ENCODE results near the gene TSFM.
"Not testable (repeated sequence)": the region's sequence is repeated elsewhere in the genome, so short reads cannot be mapped to it uniquely, and the experiment has no call there.

Gene TSFM

DNA sequence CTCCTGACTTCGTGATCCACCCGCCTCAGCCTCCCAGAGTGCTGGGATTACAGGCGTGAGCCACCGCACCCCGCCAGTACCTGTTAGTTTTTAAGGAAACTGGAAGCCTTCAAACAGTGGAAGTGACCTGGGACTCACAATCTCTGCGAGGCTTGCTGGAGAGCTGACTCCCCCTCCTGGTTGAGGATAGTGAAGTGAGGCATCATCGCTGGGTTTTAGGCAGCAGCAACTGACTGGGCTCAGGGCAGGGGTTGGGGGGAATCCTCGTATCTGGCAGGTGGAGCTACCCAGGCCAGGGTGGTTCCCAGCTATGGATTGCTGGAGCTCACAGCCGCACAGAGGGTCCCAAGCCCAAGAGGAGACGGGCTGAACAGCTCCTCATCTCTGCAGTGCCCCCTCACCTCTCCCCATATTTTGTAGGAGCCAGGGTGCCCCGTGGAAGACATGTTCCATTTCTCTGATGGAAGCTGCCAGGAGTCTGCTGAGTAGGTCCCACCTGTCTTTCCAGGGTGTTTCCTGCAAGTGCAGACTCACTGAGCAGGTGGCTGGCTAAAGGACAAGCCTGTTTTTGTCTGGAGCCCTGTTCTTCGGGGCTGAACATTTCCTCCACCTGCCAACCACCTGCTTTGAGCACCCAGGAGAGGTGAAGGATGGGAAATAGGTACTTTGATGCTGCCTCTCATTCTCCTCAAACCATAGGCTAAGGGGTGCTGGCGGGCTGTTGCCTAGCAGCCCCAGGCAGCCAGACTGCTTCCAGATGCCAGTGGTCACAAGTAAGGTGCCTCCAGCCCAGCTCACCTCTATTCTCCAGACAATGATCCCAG is 32.8 kb downstream of the TSFM start:
- DNase-seq (ENCODE audit: low read depth), result peak; percentile 13

DNA sequence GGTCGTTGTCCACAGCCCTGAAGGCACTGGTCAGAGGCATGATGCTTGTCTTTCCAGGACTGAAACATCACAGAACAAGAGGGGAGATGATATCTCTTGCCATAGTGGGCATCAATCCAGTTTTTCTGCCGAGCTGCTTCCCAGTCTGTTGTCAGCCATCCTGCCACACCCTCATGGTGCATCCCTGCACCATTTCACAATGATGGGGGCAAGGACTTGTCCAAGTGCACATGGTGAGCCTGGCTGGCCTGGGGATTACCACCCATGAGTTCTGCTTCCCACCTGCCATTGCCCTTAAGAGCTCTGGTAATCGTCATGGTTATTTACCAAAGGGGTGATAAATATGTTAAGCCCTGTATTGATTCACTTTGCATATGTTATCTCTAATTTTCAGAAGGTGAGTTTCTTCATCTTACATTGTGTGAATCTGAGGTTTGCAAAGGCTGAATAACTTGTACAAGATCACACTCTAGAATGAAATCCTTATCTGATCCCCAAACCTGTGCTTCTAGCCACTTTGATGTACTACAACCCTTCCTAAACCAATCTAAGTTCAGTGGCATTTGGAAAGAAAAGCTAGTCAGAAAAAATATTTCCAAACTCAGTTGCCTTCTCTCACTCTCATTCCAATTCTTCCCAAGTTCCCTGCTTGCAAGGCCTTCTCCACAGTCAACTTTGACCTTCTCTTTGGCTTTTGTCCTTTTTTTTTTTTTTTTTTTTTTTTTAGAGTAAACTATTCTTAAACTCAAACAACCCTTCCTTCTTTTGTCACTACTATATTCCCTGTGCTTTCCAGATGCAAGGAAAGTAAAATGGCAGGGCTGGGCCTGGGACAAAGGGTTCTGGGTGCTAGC is 33.6 kb downstream of the TSFM start:
- DNase-seq (ENCODE audit: low read depth), result no peak

DNA sequence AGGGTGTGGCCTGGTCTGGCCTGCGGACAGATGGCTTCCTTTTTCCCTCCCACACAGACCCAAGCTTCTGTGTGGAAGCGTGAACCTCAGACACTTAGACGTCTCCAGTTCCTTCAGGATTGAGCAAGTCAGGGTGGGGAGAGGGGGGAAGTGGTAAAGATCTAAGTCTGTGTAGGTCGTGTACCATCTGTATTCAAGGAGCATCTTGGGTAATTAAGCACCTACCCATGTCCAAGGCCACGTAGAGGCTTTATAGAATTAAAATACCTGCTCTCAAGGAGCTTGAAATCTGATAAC is 34.2 kb downstream of the TSFM start:
- no peak for DNase-seq (ENCODE audit: low read depth)

DNA sequence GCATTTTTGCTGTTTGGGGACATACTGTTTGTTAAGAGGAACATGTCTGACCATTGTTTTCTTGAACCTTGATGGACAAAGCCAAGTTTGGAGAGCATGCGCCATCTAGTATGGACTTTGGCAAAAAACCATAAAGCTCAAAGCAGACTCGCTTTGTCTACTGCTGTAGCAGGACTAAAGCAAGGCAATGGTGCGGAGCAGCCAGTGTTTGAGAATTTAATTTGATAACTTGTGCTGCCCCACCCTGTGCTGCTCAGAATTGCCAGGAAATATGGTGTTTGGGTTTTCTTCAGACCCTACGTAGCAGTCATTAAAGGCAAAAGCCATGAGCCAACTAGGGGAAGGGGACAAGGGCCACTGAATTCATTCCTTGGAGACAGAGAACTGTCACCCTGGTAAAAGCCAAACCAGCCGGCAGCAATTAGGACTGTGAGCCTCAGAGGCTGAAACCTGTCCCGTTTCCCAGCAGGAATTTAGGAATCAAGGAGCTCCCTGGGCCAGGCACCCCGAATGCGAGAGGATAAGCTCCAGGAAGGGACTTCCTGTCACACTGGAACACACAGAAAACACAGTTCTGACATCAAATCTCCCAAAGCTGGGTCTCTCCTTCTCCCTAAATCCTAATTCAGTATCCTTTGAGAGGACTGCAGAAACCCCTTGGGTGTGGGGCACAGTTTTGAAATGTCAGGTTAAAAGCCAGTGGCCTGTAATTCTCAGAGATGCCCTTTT is 34.8 kb downstream of the TSFM start:
- no peak for DNase-seq (ENCODE audit: low read depth)

DNA sequence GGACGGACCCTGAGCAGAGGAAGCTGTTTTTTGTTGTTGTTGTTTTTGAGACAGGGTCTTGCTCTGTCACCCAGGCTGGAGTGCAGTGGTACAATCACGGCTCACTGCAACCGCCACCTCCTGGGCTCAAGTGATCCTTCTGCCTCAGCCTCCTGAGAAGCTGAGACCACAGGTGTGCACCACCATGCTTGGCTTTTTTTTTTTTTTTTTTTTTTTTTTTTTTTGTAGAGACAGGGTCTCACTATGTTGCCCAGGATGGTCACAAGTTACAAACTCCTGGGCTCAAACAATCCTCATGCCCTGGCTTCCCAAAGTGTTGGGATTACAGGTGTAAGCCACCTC is 35.4 kb downstream of the TSFM start:
- DNase-seq (ENCODE audit: low read depth), result not testable (repeated sequence)

DNA sequence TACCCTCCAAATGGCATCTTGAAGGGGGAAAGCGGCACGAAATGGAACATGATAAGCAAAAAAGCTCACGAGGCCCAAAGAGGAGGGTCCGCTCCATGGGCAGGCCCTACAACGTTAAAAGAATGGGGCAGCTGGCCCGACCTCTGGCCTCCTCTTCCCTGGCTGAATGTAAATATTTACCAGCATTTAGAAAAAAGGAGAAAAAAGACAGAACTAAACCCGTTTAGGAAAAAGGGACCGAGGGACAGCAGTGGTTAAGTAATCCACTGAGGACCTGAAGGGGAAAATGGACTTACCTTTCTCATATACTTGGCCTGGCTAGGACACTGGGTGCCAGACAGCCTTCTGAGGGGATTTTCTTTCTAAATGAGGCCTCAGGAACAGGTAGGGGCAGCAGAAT is 37.5 kb downstream of the TSFM start:
- DNase-seq (ENCODE audit: low read depth), result not testable (repeated sequence)

DNA sequence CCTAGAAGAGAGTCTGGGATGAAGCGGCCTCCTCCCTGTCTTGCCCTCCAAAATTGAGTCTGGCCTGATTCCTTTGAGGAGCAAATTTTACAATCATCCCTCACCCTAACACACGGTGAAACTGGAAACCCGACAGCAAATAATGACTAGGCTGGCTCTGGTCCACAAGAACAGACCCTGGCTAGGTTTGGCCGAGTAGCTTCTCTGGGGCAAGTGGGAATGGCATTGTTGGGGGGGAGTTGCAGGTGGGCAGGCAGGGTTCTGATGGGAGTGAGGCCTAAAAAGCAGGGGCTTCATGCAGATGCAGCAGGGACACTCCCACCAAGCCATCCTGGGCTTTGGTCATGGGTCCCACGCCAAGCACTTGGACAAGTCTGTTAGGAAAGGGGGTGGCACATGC is 38.4 kb downstream of the TSFM start:
- DNase-seq (ENCODE audit: low read depth), result not testable (repeated sequence)

DNA sequence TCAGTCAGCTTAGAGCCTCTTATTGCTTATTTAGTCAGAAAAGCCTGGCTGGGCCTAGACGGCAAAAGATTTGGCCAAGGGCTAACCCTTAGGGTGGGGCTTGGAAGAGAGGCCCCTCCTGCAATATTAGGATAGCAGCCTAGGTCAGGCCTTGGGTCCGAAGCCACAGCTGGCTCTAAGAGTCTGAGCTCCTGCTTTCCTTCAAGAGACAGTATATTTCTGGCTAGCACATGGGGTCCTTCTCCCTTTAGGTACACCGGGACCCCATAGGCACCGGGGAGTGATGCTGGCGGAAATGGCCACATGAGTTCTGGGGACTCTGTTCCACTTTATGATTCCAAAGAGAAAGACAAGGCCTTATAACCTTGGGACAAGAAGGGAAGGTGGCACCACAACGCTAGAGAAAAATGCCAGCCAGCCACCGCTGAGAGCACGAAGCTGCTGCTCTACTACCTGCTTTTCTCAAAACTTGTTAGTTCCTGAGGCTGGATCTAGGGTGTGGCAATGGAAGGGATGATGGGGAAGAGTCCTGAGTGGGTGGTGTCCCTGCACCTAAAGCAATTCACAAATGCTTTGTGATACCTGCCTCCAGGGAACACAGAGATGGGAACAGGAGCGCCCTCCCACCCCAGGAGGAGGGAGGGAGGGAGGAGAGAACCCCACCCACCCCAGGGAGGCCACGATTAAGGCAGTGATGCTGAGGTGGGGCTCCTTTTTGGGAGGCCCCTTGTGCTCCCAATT is 39.1 kb downstream of the TSFM start:
- DNase-seq (ENCODE audit: low read depth), result no peak

DNA sequence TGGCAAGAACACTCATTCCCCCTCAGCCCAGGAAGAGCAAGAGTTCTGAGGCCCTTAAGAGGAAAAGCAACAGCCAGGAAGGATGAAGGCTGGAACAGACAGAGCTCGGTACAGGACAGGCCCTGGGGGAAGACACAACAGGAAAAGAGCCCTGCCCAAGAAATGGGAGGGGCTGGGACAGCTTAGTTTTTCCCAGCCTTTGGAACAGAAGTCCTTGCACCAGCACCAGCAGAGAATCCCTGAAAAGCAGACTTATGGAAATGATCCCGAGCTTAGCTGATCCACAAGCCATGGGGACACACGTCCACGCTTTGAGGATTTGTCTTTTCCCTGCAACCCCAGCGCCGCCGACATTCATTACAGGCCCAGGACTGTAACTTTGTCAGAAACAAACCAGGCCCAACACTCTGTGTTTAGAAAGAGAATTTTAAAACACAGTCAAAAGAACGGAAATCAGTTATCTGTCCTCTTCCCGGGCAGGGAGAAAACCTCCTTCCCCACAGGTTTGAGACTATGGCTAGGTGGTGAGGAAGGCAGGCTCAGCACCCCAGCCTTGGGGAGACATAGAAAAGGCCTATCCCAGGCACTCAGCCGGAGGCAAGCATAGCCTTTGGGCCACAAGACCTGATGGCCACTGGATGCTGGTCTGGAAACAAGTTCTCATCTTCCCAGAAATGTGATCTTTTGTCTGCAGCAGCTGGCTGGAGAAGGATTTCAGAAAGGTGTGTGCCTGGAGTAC is 40.0 kb downstream of the TSFM start:
- DNase-seq (ENCODE audit: low read depth), result no peak

DNA sequence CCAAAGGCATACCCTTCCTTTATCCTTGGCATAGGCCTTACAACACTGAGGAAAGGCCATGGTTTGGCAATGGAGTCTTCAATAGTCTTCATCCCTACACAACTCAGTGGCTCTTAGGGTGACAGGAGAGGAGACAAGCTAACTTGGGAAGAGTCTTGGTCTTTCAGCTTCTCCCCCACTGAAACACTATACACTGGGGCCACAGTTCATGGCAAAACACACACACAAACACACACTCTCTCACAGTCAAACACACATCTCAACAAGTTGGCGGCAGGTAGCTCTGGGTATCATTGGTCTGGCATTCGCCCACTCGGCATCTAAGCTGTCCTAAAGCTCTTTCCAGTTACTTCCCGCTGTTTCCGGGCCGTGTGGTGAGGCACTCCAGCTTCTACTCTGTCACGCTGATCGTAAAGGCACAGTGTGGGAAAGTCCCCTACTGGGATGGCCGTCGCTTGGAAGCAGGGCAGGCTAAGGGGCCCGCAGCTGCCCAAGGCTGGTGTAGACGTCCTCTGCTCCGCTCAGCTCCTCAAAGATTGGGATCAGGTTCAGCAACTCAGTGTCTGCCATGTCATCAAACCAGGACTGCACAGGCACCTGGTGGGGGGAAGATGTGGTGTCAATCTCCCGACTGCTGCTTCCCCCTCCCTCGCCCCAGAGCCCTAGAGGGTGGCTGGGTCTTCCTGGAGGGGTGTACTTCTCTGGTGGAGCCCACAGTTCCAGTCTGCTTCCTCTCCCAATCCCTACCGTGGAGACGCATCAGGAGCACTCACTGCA is 40.7 kb downstream of the TSFM start:
- no peak for DNase-seq (ENCODE audit: low read depth)

DNA sequence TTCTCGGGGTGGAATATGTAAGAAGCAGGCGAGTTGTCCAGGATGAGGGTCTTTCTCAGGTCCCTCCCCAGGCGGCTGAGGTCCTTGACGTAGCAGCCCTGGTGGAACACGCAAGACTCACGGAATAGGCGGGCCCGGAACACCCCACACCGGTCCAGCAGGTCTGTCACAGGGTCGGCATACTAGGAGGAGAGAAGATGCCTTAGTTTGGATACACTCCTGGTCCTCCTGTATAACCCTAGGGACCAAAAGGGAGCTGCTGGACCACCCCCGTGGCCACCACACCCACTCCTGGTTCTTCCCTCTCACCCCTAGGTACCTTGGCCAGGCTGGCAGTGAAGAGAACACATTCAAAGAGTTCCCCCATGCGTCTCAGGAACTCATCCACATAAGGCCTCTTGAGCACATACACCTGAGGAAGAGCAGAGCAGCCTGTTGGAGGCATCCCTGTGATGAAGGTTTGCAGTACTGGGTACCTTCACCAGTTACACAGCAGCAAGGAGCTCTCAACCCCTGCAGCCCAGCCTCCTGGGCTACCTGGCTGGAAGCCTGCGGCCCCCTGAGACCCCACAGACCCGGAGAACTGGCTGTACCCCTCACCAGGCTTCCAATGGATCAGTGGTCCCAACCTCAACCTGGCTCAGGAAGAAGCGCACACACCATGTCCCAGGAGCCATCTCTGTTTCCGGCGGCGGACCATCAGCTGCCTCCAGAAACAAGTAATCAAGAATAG is 41.5 kb downstream of the TSFM start:
- DNase-seq (ENCODE audit: low read depth), result no peak

DNA sequence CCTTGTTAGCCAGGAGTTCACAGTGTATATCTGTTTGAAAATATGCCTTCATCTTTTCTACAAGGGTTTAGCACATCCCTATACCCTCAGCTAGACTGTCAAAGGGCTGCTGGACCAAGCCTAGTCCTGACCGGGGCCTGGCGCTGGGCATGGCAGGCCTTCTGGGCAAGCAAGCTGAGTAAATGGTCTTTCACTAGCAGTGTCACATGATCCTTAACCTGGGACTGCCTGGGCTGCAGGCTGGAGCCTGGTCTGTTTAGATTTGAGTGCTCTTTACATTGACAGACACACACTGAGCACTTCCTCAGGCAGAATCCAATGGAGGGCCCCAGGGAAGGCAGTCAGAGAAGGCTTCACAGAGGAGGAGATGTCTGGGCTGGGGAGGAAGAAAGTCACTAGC is 42.9 kb downstream of the TSFM start:
- no peak for DNase-seq (ENCODE audit: low read depth)

DNA sequence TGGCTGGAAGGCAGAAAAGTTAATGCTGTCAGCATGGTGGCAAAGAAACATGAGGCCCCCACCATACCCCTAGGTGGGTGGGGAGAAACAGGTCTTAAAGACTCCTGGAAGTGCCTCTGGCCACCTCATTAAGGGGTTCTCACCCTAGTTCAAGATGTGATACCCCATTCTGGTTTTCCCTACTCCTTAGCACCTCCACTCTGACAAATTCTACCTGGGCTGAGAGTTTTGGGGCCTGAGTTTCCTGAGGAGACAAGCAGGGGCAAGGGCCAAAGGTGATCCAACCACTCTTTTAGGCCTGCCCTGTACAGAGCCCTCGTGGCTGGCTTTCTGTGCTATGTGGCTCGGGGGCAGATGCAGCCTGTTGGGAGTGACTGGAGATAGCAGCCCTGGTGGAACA is 43.8 kb downstream of the TSFM start:
- no peak for DNase-seq (ENCODE audit: low read depth)

DNA sequence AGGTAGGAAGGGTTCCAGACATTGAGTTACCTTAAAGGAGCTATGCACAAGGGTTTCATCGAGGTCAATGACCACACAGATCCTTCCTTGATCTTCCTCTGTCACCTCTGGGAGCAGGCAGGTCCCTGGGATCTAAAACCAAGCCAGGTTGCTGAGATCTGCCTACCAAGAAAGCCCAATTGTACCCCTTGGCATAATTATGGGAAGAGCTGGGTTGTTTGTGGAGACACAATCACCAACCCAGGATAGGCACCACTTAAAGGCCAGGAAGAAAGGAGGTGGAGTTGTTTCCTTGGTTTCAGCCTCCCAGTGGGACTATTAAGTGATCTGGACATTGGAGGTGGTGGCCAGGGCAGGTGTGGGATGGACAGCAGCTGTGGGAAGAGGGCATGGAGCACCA is 44.4 kb downstream of the TSFM start:
- no peak for DNase-seq (ENCODE audit: low read depth)

DNA sequence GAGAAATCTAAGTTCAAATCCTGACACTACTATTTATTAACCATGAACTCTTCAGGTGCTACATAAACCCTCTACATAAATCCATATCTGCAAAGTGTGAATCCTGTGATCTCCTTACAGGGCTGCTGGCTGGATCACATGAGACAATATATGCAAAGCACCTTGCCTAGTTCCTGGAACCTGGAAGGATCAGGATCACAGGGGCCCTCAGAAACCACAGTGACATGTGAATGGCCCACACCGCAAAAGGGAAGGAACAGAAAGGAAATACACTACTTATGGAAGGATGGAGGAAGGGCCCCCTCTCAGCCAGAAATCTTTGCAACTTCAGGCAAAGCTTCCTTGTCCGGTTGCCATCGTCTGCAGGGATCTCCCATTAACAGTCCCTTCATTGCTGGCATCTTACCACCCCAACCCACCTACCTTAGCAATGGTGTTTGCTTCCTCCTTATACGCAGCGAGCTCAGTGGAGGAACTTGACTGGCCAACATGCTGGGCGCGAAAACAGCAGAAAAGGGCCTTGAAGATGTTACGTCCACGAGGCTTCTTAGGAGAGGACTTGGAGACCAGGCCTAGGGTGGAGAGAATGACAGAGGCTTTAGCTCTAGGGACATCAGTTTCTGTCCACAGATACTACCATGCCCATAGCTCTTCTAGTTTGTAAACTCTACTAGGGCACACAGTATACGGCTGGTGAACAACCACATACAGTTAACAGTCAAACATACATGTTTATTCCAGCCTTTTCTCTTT is 46.6 kb downstream of the TSFM start:
- DNase-seq (ENCODE audit: low read depth), result no peak

DNA sequence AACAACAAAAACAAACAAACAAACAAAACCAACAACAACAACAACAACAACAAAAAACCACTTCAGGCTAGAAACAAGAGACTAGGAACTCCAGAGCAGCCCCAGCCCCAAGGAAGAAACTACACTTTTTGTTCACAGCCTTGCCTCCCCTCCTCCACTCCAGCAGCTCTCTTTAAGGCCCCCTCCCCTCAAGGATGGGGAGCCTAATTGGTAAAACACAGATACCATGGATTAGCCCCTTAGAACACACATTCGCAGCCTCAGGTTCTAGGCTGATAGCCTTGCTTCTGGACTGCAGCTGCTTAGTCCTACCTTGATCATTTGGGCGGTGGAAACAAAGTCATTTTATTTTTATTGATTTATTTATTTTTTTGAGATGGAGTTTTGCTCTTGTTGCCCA is 47.8 kb downstream of the TSFM start:
- DNase-seq (ENCODE audit: low read depth), result no peak

DNA sequence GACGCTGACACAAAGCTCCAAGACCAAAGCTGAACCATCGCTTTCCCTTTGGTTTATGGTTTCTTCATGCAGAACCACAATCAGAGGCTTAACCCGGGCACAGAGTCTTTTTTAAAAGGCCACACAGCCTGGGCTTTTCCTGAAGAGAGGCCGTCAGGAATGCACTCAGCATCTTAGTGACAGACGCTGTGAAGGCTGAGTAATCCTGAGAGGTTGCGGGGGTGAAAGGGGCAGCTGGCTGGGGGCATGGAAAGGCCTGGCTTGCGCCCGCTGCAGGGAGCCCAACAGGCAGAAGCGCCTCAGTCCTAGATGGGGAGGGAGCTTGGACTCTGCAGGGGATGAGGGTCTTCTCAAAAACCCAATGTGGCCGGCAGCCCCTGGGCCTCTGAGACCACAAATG is 50.4 kb downstream of the TSFM start:
- no peak for DNase-seq (ENCODE audit: low read depth)

DNA sequence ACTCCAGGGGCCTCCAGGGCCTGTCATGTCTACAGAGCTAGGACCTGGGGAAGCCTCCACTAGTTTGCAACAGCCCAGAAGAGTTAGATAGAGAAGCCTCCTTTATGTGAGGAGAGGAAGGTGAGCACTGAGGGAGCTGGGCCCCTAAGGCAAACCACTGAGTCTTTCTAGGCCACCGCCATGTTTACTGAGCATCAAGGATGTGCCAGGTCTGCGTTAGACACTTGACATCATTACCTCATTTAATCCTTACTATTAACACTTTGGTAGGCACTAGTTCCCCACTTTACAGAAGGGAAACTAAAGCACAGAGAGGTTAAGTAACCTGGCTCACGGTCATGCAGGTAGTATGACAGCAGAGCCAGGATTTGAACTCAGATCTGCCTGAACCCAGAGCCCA is 51.1 kb downstream of the TSFM start:
- no peak for DNase-seq (ENCODE audit: low read depth)

DNA sequence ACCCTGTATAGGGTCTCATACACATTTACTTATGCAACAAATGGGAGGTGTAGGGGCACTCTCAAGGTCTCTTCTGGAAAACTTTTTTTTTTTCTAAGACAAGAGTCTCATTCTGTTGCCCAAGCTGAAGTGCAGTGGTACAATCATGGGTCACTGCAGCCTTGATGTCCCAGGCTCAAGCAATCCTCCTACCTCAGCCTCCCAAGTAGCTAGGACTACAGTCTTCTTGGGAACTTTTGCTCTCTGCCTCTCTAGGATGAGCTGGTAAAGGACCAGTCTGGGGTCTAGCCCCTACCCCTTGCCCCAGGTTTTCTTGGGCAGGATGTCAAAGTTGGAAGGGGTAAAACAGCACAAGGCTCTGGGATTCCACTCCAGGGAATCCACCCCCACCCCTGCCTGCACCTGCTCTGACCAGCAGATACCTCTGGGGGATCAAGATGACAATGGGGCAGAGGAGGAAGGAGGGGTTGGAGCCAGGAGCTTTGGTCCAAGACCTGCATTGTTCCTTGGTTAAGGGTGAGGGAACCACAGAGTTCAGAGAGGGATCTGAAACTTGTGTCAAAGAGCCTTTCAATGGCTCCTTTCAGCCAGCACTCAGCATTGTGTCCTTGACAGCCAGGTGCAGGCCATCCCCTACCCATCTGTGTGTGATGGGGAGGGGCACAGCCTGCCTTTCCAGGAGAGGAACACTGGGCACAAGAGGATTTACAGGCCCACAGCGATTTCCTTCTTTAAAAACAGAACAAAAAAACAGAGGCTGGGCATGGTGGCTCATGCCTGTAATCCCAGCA is 51.7 kb downstream of the TSFM start:
- no peak for DNase-seq (ENCODE audit: low read depth)

All from stimulated activated CD8-positive, alpha-beta memory T cell treated with anti-CD3 and anti-CD28 coated beads, Interleukin-15, amount 100 ng/mL, for 1 hour (primary cell).